Epidermal melanocyte (primary cell): Measurements from ENCODE around the gene ERC1.
"Not testable (repeated sequence)": the region's sequence is repeated elsewhere in the genome, so short reads cannot be mapped to it uniquely, and the experiment has no call there.

Experiments used
- DNase-seq: peaks from one replicate; pipeline ENCODE4 v3.0.0; 2011; ENCODE audit warnings: low spot score; ENCODE audit not compliant: insufficient read length

ERC1 gene

GRCh38 chr12:1185460-1186182 lies 194.6 kb downstream of the ERC1 start:
- no peak for DNase-seq

DNA sequence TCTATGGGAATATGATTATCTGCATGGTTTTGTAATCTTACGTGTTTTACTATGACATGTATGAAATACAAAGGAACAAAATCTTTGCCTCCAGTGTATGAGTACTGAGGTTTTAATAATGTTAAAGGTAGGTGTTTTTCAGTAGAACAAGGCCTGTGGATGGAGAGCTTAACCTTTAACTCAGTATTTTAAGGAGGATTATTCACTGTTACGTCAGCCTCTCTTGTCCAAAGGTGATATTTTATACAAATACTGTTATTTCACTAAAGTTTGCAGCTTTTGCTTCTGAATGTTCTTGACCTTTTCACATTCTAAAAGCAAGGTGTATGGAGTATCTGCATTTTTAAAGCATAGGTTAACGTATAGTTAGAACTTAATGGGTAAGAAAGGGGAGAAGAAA lies 195.3 kb downstream of the ERC1 start:
- DNase-seq = no peak

- no peak for DNase-seq
Observed at GRCh38 chr12:1188016-1188415, 197.0 kb downstream of the ERC1 start.

DNA sequence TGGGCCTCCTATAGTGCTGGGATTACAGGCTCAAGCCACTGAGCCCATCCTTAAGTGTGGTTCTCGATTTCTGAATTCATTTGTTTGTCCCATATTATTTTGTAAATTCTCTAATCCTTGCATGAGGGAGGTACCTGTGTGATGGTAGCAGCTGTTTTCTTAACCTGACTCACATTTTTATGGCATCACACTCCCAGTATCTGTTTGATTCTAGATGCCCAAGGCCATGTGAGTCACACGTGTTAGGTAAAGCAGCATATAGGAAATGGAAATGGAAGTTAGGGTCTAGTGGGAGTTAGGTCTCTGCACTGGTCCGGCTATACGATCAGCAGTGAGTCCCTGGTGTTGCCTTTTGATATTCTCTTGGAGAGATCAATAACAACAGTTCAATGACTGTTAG lies 198.1 kb downstream of the ERC1 start:
- DNase-seq = no peak

DNA sequence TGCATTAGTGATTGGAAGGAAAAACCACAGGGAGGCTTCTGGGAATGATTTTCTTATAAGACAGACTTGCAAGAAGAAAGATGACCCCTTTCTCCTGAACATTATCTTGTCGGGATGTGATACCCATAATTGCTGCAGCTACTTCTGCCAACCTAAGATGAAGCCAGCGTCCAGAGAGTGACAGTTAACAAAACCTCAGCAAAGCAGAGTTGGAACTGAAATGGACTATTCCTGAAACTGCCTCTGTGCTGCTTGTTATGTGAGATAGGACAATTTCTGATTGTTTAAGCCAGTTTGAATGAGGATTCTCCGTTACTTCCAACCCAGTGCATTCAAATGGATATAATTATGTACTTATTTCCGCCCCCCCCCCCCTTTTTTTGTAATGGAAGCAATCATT lies 204.5 kb downstream of the ERC1 start:
- no peak for DNase-seq

GRCh38 chr12:1197264-1198018 lies 206.4 kb downstream of the ERC1 start:
- no peak for DNase-seq

DNA sequence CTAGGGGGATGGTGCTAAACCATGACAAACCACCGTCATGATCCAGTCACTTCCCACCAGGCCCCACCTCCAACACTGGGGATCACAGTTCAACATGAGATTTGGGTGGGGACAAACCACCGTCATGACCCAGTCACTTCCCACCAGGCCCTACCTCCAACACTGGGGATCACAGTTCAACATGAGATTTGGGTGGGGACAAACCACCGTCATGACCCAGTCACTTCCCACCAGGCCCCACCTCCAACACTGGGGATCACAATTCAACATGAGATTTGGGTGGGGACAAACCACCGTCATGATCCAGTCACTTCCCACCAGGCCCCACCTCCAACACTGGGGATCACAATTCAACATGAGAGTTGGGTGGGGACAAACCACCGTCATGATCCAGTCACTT lies 207.8 kb downstream of the ERC1 start:
- DNase-seq = not testable (repeated sequence)

- no peak for DNase-seq
Observed at GRCh38 chr12:1199700-1200099, 208.7 kb downstream of the ERC1 start.

- no peak for DNase-seq
Observed at GRCh38 chr12:1201030-1201429, 210.0 kb downstream of the ERC1 start.

GRCh38 chr12:1201886-1202285 lies 210.9 kb downstream of the ERC1 start:
- DNase-seq = no peak

GRCh38 chr12:1203735-1204019 lies 212.7 kb downstream of the ERC1 start:
- no peak for DNase-seq

- DNase-seq = no peak
Observed at GRCh38 chr12:1204581-1205121, 213.6 kb downstream of the ERC1 start.

DNA sequence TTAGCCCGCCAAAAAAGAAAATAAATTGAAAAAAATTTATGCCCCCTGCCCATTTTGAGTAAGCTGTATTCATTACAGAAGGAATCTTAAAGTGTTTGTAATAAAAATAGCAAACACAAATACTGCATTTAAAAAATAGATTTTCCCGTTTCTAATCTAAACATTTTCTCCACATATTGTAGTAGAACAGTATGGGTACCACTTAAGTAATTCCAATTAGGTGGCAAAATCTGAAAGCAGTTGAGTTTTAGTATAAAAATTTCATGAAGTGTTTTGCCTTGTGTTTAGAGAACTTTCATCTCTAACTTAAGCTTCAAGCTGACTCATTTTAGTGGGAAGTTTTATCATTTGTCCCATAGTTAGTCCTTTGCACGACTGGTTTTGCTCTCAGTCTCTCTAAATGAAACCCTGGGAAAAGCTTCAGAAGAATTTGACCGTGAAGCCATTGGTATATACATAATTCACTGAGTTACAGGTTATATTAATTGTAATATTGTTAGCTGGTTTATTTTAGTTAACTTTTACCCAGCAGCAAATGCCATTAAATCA lies 214.6 kb downstream of the ERC1 start:
- DNase-seq = no peak

DNA sequence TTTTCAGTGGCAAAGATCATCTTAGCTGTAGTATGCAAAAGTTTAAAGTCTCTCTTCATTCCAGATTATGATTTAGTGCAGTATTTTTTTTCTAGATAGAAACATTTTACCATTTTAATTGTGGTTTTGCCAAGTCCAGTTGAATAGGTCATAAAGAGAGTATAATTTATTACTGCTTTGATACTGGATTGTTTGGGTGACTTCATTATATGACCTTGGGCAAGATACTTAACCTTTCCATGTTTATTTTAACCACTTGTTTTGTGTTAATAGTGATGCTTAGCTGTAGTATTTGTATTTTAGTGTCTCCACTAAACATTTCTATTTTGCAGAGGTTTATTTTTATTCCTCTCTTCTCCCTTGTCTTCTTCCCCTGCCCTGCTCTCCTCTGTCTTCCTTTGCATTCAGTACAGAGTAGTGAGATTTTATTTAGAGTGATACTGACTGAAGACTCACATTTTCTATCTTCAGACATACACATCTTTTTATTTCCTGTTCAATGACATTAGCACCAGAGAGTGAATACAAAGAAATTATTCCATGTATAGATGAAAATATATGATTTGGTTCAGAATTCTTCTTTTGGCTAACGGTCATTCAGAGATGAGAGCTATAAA lies 215.2 kb downstream of the ERC1 start:
- no peak for DNase-seq

DNA sequence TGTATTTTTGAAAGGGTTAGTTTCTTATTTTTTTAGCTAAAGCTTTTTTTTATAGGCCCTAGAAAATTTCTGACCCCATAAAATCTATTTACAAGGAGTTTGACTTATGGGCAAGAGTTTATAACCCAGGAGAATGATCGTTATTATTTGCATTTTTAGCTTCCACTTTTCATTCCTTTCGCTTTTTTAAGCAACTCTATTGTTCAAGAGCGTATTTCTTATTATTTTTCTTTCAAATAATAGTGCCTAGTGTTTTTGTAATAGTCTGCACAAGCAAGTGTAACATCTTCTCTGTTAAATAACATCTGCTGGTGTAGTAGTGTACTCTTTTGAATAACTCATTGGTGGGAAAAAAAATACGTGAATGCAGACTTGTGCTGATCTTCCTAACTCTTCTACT lies 216.3 kb downstream of the ERC1 start:
- no peak for DNase-seq

DNA sequence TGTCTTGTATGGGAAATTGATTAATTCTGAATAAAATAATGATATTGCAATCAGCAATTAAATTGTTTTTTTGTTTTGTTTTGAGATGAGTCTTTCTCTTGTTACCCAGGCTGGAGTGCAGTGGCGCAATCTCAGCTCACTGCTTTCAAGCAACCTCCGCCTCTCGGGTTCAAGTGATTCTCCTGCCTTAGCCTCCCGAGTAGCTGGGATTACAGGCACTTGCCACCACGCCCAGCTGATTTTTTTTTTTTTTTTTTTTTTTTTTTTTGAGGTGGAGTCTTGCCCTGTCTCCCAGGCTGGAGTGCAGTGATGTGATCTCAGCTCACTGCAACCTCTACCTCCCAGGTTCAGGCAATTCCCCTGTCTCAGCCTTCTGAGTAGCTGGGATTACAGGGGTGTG lies 217.7 kb downstream of the ERC1 start:
- not testable (repeated sequence) for DNase-seq

- DNase-seq = no peak
Observed at GRCh38 chr12:1212526-1212925, 221.5 kb downstream of the ERC1 start.

DNA sequence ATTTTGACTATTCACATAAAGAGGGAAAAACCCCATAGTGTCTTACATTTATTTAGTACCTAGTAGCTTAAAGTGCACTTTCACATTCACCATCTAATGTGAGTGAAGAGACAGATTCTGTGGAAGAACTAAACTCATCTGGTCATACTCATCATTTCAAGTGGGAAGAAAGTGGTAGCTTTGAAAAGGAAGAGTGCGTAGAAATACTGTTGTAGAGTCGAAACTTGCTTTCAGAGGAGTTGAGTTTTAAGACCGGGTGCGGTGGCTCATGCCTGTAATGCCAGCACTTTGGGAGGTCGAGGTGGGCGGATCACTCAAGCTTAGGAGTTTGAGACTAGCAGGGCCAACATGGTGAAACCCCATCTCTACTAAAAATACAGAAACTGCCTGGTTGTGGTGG lies 222.2 kb downstream of the ERC1 start:
- DNase-seq = no peak

DNA sequence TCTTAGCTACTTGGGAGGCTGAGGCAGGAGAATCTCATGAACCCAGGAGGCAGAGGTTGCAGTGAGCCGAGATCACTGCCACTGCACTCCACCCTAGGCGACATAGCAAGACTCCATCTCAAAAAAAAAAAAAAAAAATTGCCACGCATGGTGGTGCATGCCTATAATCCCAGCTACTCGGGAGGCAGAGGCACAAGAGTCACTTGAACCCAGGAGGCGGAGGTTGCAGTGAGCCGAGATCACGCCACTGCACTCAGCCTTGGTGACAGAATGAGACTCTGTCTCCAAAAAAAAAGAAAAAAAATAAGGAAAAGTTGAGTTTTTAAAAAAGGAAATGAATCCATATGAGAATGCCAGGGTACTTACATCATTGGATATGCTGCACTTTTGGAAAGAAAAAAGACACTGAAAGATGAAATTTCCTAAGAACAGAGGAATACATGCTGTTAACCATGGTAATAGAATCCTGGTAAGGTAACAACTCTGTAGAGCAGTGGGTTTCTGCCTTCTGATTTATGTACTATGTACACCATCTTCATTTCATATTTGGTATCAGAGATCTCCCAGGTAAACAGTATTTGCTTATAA lies 222.7 kb downstream of the ERC1 start:
- no peak for DNase-seq

- no peak for DNase-seq
Observed at GRCh38 chr12:1216560-1216959, 225.5 kb downstream of the ERC1 start.

DNA sequence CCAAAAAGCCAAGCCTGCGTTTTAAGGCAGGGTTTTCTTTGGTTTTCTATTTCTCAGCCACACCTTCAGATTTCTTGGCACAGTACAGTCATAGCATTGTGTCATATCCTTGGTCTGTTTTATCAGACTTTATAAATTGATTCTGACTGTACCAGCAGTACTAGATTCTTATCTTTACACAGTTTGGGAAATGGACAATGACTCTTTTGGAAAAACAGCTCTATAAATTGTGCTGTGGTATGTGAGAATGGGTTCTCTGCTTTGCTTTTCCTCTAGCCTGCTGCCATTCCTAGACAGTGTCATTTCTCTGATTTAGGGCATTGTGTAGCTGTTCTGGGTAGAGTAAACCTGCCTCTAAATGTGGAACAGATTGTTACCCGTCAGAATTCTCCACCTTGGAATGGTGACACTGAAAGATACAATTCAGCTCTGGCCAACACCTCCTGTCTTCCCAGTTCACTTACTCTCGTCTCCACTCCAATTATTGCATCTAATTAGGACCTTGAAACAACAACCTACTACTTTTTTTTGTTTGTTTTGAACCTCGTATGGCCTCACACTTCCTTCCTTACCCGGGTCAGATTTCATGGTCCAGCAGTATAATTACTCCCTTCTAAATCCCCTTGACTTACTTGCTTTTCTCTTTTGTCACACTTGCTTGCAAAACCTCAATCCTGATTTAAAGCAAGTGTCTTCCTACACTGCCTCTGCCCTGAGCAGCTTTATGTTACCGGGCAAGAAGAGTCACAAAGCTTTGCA lies 226.3 kb downstream of the ERC1 start:
- DNase-seq = no peak
